Raji (cell line): ENCODE data around the gene PTPRN2.

Source experiments
- POLR2A ChIP-seq: IDR thresholded peaks from 2 replicates; pipeline ENCODE4 v1.6.1; 2011; ENCODE audit warnings: low read depth, low read length, control low read depth; ENCODE audit not compliant: insufficient read depth

The PTPRN2 gene

GRCh38 chr7:157587051-157587804, 1000.4 kb downstream of the PTPRN2 start:
- no peak for TF ChIP-seq POLR2A

GRCh38 chr7:157586426-157586955, 1001.1 kb downstream of the PTPRN2 start:
- no peak for TF ChIP-seq POLR2A

GRCh38 chr7:157585113-157585861, 1002.3 kb downstream of the PTPRN2 start:
- TF ChIP-seq POLR2A = no peak

- TF ChIP-seq POLR2A = no peak
These were observed 1003.2 kb downstream of the PTPRN2 start for GRCh38 chr7:157584420-157584819.

GRCh38 chr7:157581740-157582139, 1005.9 kb downstream of the PTPRN2 start:
- TF ChIP-seq POLR2A = no peak

- TF ChIP-seq POLR2A = no peak
These were observed 1007.3 kb downstream of the PTPRN2 start for GRCh38 chr7:157580324-157580723.

GRCh38 chr7:157579425-157579824, 1008.2 kb downstream of the PTPRN2 start:
- TF ChIP-seq POLR2A = no peak

GRCh38 chr7:157577796-157578339, 1009.8 kb downstream of the PTPRN2 start:
- TF ChIP-seq POLR2A = no peak

- no peak for TF ChIP-seq POLR2A
These were observed 1010.6 kb downstream of the PTPRN2 start for GRCh38 chr7:157577061-157577460.

- TF ChIP-seq POLR2A = no peak
These were observed 1011.2 kb downstream of the PTPRN2 start for GRCh38 chr7:157576415-157576814.

GRCh38 chr7:157575777-157576176, 1011.8 kb downstream of the PTPRN2 start:
- no peak for TF ChIP-seq POLR2A

- TF ChIP-seq POLR2A = no peak
These were observed 1012.6 kb downstream of the PTPRN2 start for GRCh38 chr7:157574914-157575586.

- TF ChIP-seq POLR2A = no peak
These were observed 1013.4 kb downstream of the PTPRN2 start for GRCh38 chr7:157574120-157574825.

- no peak for TF ChIP-seq POLR2A
These were observed 1014.4 kb downstream of the PTPRN2 start for GRCh38 chr7:157573244-157573643.

GRCh38 chr7:157572622-157573021, 1015.0 kb downstream of the PTPRN2 start:
- TF ChIP-seq POLR2A = no peak
